ENCODE results near the gene CLIP1.

- TF ChIP-seq CTCF (IDR thresholded peaks at IDR 0.05; ENCODE audit: low read length) (no peak), EZH2phosphoT487 (IDR thresholded peaks at IDR 0.05; ENCODE audit: low read length) (no peak), EZH2 (optimal IDR thresholded peaks at IDR 0.05; ENCODE audit: low read depth, low read length) (no peak)
Measured at GRCh38 chr12:122381021-122381420, 41.4 kb downstream of the CLIP1 start.
